Epithelial cell of esophagus (primary cell): ENCODE results near the gene CA14.

Source experiments
- DNase-seq: peaks from one replicate; pipeline ENCODE4 v3.0.0; 2010; ENCODE audit warnings: low read depth
- H3K4me3 ChIP-seq: 2 replicates; pipeline ENCODE4 v1.5.1; 2011; ENCODE audit warnings: mild to moderate bottlenecking, low read length, control low read depth
- TF ChIP-seq, protein P1 (sequence below): IDR thresholded peaks from 2 replicates; pipeline ENCODE4 v1.5.1; 2011; ENCODE audit warnings: low read depth, mild to moderate bottlenecking, low read length, control low read depth, inconsistent platforms; ENCODE audit not compliant: insufficient read depth; ENCODE audit errors: missing control alignments

The CA14 gene

GRCh38 chr1:150243003-150243402, 14.6 kb upstream of the CA14 start:
- no peak for DNase-seq
- TF ChIP-seq, protein P1, sequence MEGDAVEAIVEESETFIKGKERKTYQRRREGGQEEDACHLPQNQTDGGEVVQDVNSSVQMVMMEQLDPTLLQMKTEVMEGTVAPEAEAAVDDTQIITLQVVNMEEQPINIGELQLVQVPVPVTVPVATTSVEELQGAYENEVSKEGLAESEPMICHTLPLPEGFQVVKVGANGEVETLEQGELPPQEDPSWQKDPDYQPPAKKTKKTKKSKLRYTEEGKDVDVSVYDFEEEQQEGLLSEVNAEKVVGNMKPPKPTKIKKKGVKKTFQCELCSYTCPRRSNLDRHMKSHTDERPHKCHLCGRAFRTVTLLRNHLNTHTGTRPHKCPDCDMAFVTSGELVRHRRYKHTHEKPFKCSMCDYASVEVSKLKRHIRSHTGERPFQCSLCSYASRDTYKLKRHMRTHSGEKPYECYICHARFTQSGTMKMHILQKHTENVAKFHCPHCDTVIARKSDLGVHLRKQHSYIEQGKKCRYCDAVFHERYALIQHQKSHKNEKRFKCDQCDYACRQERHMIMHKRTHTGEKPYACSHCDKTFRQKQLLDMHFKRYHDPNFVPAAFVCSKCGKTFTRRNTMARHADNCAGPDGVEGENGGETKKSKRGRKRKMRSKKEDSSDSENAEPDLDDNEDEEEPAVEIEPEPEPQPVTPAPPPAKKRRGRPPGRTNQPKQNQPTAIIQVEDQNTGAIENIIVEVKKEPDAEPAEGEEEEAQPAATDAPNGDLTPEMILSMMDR: no peak
- H3K4me3 ChIP-seq: no peak overlapping the region

- H3K4me3 ChIP-seq: no peak overlapping the region
- TF ChIP-seq, protein P1: no peak
- DNase-seq: no peak
These were observed 7.6 kb upstream of the CA14 start for GRCh38 chr1:150249936-150250335.

DNA sequence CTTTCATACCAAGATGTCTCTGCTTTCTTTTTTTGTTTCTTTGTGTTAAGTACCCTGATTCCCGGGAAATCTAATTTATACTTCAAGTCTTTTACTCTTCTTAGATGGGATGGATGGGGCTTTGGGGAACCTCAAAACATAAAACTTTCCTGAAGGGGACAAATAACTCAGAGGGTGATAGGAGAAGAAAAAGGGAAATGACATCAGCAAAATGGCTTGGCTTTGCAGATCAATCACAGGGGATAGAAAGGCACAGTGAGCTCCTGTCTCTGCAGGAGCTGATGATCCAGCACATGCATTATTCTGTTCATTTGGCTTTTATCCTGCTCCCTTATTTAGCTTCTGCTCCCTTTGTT, 1.4 kb upstream of the CA14 start:
- TF ChIP-seq, protein P1: no peak
- no peak overlapping the region for H3K4me3 ChIP-seq
- DNase-seq: no peak

- DNase-seq: no peak
- no peak overlapping the region for H3K4me3 ChIP-seq
- TF ChIP-seq, protein P1: no peak
These were observed 826 bp upstream of the CA14 start for GRCh38 chr1:150256554-150257341.

- TF ChIP-seq, protein P1: no peak
- no peak for DNase-seq
- no peak overlapping the region for H3K4me3 ChIP-seq
These were observed 1.6 kb downstream of the CA14 start for GRCh38 chr1:150259217-150259616.

DNA sequence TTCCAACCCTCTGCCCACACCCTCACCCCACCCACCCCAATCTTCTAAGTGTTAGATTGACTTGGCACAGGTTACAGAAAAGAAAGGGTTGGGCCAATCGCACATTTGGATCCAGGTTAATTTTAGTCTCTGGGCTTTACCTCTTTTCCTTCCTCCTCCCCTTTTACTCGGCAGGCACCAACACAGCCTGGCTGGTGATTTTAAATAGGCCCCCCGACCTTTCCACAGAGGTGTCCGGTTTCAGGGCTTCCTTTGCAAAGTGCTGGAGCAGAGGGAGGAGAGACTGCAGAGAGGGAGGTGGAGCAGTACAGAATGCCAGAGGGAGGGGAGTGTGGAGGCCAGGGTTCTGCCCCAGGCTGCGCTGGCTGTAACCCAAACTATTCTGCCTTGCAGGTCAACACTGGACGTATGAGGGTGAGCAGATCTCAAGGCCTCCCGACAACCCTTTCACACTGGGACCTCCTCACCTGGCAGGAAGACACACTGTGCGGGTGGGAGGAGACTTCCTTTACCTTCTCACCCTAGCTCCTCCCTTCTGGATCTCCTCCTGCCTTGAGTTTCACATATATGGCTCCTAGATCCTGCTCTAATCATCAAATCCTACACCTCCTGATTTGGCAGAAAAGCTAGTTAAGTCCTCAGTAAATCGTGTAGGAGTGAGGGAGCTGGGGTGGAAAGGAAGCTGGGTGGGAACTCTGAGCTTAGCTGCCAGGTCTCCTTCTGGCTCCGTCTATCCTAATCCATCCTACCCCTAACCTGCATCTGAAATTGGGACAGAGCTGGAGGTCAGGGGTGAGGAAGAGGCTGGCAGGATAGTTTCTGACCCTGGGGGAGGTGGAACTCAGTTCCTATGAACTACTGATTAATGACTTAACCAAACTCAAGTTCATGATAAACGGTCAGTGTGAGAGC, 2.4 kb downstream of the CA14 start:
- TF ChIP-seq, protein P1: no peak
- peak; percentile 50 for DNase-seq
- peak overlapping the region; percentile 20 for H3K4me3 ChIP-seq

DNA sequence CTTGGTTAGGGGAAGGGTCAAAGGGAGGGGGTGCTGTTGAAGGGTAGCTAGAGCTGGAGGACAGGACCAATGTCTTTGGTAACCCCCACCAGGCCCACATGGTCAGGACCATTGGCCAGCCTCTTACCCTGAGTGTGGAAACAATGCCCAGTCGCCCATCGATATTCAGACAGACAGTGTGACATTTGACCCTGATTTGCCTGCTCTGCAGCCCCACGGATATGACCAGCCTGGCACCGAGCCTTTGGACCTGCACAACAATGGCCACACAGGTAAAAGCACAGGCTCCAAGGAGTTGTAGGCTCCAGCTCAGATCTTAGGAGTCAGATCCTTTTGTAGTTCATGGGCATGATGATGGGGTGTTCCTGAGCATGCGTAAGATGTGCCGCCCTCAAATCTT, 3.8 kb downstream of the CA14 start:
- H3K4me3 ChIP-seq: no peak overlapping the region
- TF ChIP-seq, protein P1: no peak

More for the DNA sequence above, 3.8 kb downstream of the CA14 start:
- no peak for DNase-seq
